HEK293 (cell line): Measurements from ENCODE around the gene MYO7B.

Source experiments
- BCL11A ChIP-seq: fragments of 450-650 bp; formaldehyde crosslinking; IDR thresholded peaks from 2 replicates; pipeline ENCODE4 v1.5.1; 2016; ENCODE audit warnings: low read depth, missing biosample characterization, missing genetic modification characterization
- GLI2 ChIP-seq: fragments of 450-650 bp; formaldehyde crosslinking; IDR thresholded peaks from 2 replicates; pipeline ENCODE4; 2017; ENCODE audit warnings: missing biosample characterization, missing genetic modification characterization, low read depth, borderline replicate concordance
- HIC1 ChIP-seq: fragments of 450-650 bp; formaldehyde crosslinking; IDR thresholded peaks from 2 replicates; pipeline ENCODE4 v1.5.1; 2016; ENCODE audit warnings: missing biosample characterization, missing genetic modification characterization
- OSR2 ChIP-seq: fragments of 450-650 bp; formaldehyde crosslinking; IDR thresholded peaks from 2 replicates; pipeline ENCODE4 v1.5.1; 2016; ENCODE audit warnings: missing biosample characterization, missing genetic modification characterization
- PATZ1 ChIP-seq: fragments of 450-650 bp; formaldehyde crosslinking; IDR thresholded peaks from 2 replicates; pipeline ENCODE4 v1.5.1; 2016; ENCODE audit warnings: missing biosample characterization, missing genetic modification characterization
- SCRT1 ChIP-seq: fragments of 450-650 bp; formaldehyde crosslinking; IDR thresholded peaks from 2 replicates; pipeline ENCODE4 v1.5.1; 2016; ENCODE audit warnings: missing biosample characterization, missing genetic modification characterization, borderline replicate concordance
- SP2 ChIP-seq: fragments of 450-650 bp; formaldehyde crosslinking; IDR thresholded peaks from 2 replicates; pipeline ENCODE4 v1.5.1; 2016; ENCODE audit warnings: missing biosample characterization, missing genetic modification characterization
- TRIM28 ChIP-seq: IDR thresholded peaks from 2 replicates; pipeline ENCODE4 v1.6.1; 2011; ENCODE audit warnings: low read length, control low read depth, borderline replicate concordance
- ZBTB17 ChIP-seq: fragments of 450-650 bp; formaldehyde crosslinking; IDR thresholded peaks from 2 replicates; pipeline ENCODE4 v1.5.1; 2016; ENCODE audit warnings: missing biosample characterization, missing genetic modification characterization
- ZEB2 ChIP-seq: fragments of 450-650 bp; formaldehyde crosslinking; IDR thresholded peaks from 2 replicates; pipeline ENCODE4 v1.5.1; 2016; ENCODE audit warnings: missing biosample characterization, missing genetic modification characterization
- ZFHX2 ChIP-seq: fragments of 450-650 bp; formaldehyde crosslinking; conservative IDR thresholded peaks from 2 replicates; pipeline ENCODE4 v1.5.1; 2016; ENCODE audit warnings: missing biosample characterization, missing genetic modification characterization
- ZNF140 ChIP-seq: fragments of 450-650 bp; formaldehyde crosslinking; IDR thresholded peaks from 2 replicates; pipeline ENCODE4 v1.5.1; 2016; ENCODE audit warnings: missing biosample characterization, missing genetic modification characterization
- ZNF2 ChIP-seq: fragments of 450-650 bp; formaldehyde crosslinking; IDR thresholded peaks from 2 replicates; pipeline ENCODE4 v1.5.1; 2016; ENCODE audit warnings: missing biosample characterization, missing genetic modification characterization
- ZNF221 ChIP-seq: fragments of 450-650 bp; formaldehyde crosslinking; IDR thresholded peaks from 2 replicates; pipeline ENCODE4 v1.5.1; 2017; ENCODE audit warnings: missing biosample characterization, missing genetic modification characterization, borderline replicate concordance
- ZNF239 ChIP-seq: fragments of 450-650 bp; formaldehyde crosslinking; IDR thresholded peaks from 2 replicates; pipeline ENCODE4 v1.5.1; 2016; ENCODE audit warnings: missing biosample characterization, missing genetic modification characterization
- ZNF266 ChIP-seq: fragments of 450-650 bp; formaldehyde crosslinking; IDR thresholded peaks from 2 replicates; pipeline ENCODE4 v1.5.1; 2016; ENCODE audit warnings: missing biosample characterization, missing genetic modification characterization, low read depth
- ZNF292 ChIP-seq: fragments of 450-650 bp; formaldehyde crosslinking; IDR thresholded peaks from 2 replicates; pipeline ENCODE4 v1.5.1; 2016; ENCODE audit warnings: low read depth, missing biosample characterization, missing genetic modification characterization, borderline replicate concordance
- ZNF324 ChIP-seq: fragments of 450-650 bp; formaldehyde crosslinking; IDR thresholded peaks from 2 replicates; pipeline ENCODE4 v1.5.1; 2016; ENCODE audit warnings: missing biosample characterization, missing genetic modification characterization
- ZNF335 ChIP-seq: fragments of 450-650 bp; formaldehyde crosslinking; conservative IDR thresholded peaks from 2 replicates; pipeline ENCODE4 v1.5.1; 2016; ENCODE audit warnings: missing biosample characterization, missing genetic modification characterization
- ZNF362 ChIP-seq: fragments of 450-650 bp; formaldehyde crosslinking; IDR thresholded peaks from 2 replicates; pipeline ENCODE4 v1.5.1; 2016; ENCODE audit warnings: missing biosample characterization, missing genetic modification characterization
- ZNF391 ChIP-seq: fragments of 450-650 bp; formaldehyde crosslinking; IDR thresholded peaks from 2 replicates; pipeline ENCODE4 v1.5.1; 2016; ENCODE audit warnings: low read depth, missing biosample characterization, missing genetic modification characterization, borderline replicate concordance
- ZNF433 ChIP-seq: fragments of 450-650 bp; formaldehyde crosslinking; IDR thresholded peaks from 2 replicates; pipeline ENCODE4 v1.5.1; 2016; ENCODE audit warnings: missing biosample characterization, missing genetic modification characterization, low read depth
- ZNF488 ChIP-seq: fragments of 450-650 bp; formaldehyde crosslinking; IDR thresholded peaks from 2 replicates; pipeline ENCODE4 v1.5.1; 2016; ENCODE audit warnings: missing biosample characterization, missing genetic modification characterization
- ZNF501 ChIP-seq: fragments of 450-650 bp; formaldehyde crosslinking; IDR thresholded peaks from 2 replicates; pipeline ENCODE4 v1.5.1; 2016; ENCODE audit warnings: missing biosample characterization, missing genetic modification characterization
- ZNF530 ChIP-seq: fragments of 450-650 bp; formaldehyde crosslinking; IDR thresholded peaks from 2 replicates; pipeline ENCODE4 v1.5.1; 2016; ENCODE audit warnings: low read depth, missing biosample characterization, missing genetic modification characterization
- ZNF658 ChIP-seq: fragments of 450-650 bp; formaldehyde crosslinking; IDR thresholded peaks from 2 replicates; pipeline ENCODE4; 2016; ENCODE audit warnings: missing biosample characterization, missing genetic modification characterization
- ZNF704 ChIP-seq: fragments of 450-650 bp; formaldehyde crosslinking; IDR thresholded peaks from 2 replicates; pipeline ENCODE4 v1.5.1; 2016; ENCODE audit warnings: missing biosample characterization, missing genetic modification characterization
- ZNF747 ChIP-seq: fragments of 450-650 bp; formaldehyde crosslinking; IDR thresholded peaks from 2 replicates; pipeline ENCODE4 v1.5.1; 2016; ENCODE audit warnings: missing biosample characterization, missing genetic modification characterization
- ZNF76 ChIP-seq: fragments of 450-650 bp; formaldehyde crosslinking; IDR thresholded peaks from 2 replicates; pipeline ENCODE4; 2016; ENCODE audit warnings: low read depth, missing biosample characterization, missing genetic modification characterization, borderline replicate concordance
- ZNF776 ChIP-seq: fragments of 450-650 bp; formaldehyde crosslinking; IDR thresholded peaks from 2 replicates; pipeline ENCODE4 v1.5.0; 2017; ENCODE audit warnings: missing biosample characterization, missing genetic modification characterization, borderline replicate concordance
- ZNF785 ChIP-seq: fragments of 450-650 bp; formaldehyde crosslinking; IDR thresholded peaks from 2 replicates; pipeline ENCODE4 v1.5.1; 2016; ENCODE audit warnings: missing biosample characterization, missing genetic modification characterization
- ZSCAN18 ChIP-seq: fragments of 450-650 bp; formaldehyde crosslinking; IDR thresholded peaks from 2 replicates; pipeline ENCODE4 v1.5.1; 2016; ENCODE audit warnings: missing biosample characterization, missing genetic modification characterization
- ZSCAN23 ChIP-seq: fragments of 450-650 bp; formaldehyde crosslinking; IDR thresholded peaks from 2 replicates; pipeline ENCODE4 v1.5.1; 2016; ENCODE audit warnings: missing biosample characterization, missing genetic modification characterization
- ZSCAN30 ChIP-seq: fragments of 450-650 bp; IDR thresholded peaks from 2 replicates; pipeline ENCODE4 v1.5.1; 2018; ENCODE audit warnings: missing biosample characterization, mild to moderate bottlenecking, missing genetic modification characterization, moderate library complexity

The MYO7B gene

GRCh38 chr2:127508631-127509034 lies 26.9 kb upstream of the MYO7B start (continued):
- TF ChIP-seq ZNF239 (tag by site-specific recombination) (no peak), ZEB2 (peak; percentile 92), ZNF324 (tag by site-specific recombination) (peak; percentile 80; the same call in 1 of the 2 replicates), PATZ1 (tag by site-specific recombination) (peak; percentile 65), ZNF747 (tag by site-specific recombination) (no peak), ZNF488 (no peak), ZNF221 (tag by site-specific recombination) (no peak), ZNF704 (no peak), ZNF140 (tag by site-specific recombination) (no peak), ZNF266 (tag by site-specific recombination) (no peak), SCRT1 (tag by site-specific recombination) (no peak), ZNF2 (tag by site-specific recombination) (peak; percentile 70), ZSCAN18 (tag by site-specific recombination) (no peak), ZSCAN23 (tag by site-specific recombination) (peak; percentile 87; the same call in 1 of the 2 replicates), ZNF335 (tag by site-specific recombination) (no peak), BCL11A (tag by site-specific recombination) (peak; percentile 90; the same call in 1 of the 2 replicates), ZNF785 (tag by site-specific recombination) (no peak), ZNF530 (tag by site-specific recombination) (no peak), ZBTB17 (peak; percentile 92), SP2 (tag by site-specific recombination) (no peak), ZNF433 (tag by site-specific recombination) (no peak), ZNF362 (tag by site-specific recombination) (no peak), ZNF776 (tag by site-specific recombination) (no peak), ZNF76 (tag by site-specific recombination) (no peak; the same call in 1 of the 2 replicates), ZFHX2 (tag by site-specific recombination) (no peak), ZNF292 (tag by site-specific recombination) (no peak), OSR2 (tag by site-specific recombination) (no peak), GLI2 (tag by site-specific recombination) (no peak), ZSCAN30 (tag by site-specific recombination) (peak; percentile 48; the same call in 1 of the 2 replicates), ZNF501 (peak; percentile 69), ZNF658 (tag by site-specific recombination) (no peak), HIC1 (tag by site-specific recombination) (peak; percentile 63), ZNF391 (peak; percentile 79; the same call in 1 of the 2 replicates), TRIM28 (peak; percentile 96)
